ENCODE measurements around the gene MAP3K14.
"Not testable (repeated sequence)": the region's sequence is repeated elsewhere in the genome, so short reads cannot be mapped to it uniquely, and the experiment has no call there.

MAP3K14 gene

DNA sequence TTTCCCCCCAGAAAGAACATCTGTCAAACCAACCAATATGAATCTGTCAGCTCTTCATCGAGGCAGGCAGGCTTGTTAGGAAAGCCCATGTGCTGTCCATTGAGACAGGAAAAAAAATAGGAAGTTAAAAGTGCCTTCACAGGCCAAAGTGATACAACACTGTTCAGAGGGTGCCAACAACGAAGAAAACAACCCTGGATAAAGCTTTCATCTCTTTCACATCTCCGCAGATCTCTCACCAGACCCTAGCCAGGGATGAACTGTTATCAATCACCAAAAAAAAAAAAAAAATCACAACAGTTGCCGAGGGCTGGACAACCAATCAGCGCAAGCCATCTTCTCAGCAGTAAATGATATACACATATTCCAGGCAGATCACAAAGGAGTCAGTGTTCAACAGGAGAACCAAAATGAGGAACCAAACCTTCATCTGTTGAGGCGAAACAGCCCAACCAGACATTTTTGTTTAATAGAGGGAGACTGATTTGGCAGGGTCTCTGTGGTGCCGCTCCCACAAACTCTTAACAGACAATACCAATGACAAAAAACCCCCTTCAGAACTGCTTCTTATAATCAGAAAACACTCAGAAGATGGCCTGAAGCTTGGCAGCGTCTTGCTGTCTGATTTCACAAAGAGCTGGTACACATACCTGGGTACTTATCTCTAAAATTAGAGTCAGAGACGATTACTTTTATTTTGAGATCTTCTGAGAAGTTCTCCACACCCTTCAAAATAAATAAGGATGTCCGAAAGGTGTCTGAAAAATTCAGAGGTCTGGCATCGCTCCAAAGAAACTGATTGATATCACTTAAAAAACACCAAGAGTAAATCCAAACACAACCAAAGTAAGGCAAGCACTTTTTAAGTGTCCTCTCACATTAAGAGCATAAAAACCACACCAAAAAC is 1.8 kb downstream of the MAP3K14 start:
- DNase-seq = no peak

DNA sequence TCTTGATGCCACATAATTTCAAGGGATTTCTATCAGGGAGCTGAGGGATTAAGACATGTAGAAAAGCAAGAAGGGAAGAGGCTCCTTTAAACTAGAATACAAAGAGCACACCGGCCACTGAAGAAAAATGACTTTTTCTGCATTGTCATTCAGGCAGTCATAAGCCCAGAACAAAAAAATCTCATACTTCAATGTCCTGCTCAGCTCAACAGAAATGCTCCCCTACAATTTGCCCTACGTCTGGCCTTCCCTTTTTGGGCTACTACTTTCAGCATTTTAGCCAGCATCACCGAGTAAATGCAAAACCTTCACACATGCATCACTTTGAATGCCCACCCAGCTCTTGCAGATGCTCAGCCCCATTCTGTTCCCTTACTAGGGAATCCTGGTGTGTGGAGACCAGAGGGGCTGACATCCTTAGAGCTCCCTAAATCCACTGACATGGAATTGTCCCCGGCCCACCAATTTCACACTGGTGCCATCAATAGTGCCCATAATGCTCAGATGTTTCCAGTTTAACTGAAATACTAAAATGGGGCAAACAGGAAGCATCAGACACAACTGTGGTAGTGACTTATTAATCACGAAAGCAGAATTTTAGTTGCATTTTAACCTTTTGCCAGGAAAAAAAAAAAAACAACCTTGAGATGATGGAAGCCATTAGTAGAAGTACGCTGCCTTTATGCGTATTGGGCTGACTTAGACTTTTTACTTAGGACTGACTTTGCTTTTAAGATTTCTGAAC is 2.7 kb downstream of the MAP3K14 start:
- DNase-seq = no peak

DNA sequence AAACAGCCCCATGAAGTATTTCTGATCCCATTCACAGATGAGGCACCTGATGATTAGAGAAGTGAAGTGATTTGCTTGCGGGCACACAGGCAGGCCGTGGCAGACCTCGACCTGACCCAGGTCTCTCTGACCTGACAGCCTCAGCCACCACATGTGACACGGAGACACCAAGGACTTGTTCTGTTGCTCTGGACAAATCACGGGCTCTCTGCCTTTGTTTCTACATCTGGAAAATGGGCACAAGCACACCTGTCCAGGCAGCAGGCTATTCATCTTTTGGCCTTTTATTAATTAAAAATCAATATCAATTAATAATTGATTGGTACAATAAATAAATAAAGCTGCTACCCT is 3.4 kb downstream of the MAP3K14 start:
- no peak for DNase-seq

DNA sequence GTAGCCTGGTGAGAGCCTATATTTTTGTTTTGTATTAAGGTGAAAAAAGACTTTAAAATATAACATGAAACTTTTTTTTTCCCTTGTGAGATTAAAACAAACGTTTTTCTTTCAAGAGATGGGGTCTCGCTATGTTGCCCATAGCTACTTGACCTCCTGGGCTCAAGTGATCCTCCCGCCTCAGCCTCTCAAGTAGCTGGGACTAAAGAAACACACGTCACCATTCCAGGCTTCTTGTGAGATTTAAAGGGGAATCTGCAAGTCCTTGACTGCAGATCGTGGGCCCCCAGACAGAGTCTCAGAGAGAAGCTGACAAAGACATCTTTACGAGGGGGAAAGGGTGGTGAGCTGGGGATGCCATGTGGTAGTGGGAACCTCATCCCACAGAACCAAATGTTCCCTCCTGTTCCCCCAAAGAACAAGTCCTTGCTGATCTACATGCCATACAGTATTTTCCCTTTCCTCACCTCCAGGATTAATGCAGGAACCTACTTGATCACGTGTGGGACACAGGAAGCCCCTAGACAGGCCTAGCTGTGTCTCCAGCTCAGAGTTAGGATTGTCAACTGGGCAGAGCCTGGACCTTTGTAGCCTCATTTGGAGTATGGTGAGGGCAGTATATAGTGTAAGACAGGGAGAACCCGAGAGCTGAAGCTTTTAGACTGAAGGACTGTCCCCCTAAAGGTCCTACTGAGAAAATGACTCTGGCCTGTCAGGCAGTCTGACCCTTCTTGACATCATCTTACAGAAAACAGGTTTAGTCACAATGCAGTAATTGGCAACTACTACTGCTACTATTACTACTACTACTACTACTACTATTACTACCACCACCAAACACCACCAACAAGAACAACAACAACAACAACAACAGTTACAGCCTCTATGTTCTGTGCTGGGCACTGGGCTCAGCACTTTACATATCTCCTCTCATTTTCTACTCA is 4.1 kb downstream of the MAP3K14 start:
- DNase-seq = no peak

DNA sequence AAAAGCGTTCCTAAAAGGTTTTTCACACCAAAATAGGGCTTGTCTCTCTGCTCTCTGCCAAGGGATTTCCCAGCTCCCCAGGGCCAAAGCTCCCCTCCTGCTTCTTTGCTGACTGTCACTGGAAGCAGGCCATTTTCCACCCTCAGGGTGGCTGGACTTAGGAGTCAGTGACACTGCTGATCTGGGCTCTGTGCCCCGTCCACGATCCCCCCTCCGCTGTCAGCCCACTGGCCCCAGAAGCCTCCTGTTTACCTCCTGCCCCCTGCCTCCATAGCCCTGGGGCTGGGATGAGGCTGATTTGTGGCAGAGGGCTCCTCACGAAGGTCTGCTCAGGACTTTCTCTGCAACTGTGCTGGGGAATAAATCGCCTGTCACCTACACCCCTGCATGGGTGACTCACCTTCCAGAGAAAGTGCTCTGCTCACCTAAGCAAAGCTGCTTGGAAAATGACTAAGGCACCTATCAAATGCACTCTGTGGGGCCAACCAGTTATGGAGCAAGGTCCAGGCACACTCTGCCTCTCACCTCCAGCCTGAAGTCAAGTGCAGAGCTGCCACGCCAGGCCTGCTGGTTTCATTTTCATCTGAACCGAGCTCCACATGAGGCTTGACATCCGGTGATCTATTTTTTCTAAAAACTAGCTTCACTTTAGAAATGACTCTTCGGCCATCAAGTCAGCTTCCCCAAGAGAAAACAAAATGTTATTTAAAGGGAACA is 4.9 kb downstream of the MAP3K14 start:
- no peak for DNase-seq

DNA sequence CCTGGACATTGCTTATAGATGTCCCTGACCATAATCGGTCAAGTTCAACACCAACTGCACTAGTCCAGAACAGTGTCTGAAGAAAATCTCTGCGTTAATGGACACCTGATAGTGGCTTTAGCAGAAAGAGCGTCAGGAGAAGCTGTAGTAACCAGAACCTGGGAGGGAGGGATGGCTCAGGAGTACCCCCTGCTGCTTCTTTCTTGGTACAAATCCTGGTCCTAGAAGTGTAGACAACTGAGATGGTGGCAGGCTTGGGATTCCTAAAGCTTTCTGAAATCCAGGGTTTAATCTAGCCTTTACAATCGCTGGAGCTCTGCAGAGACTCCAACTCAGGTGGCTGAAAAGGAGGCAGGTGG is 5.4 kb downstream of the MAP3K14 start:
- no peak for DNase-seq

DNA sequence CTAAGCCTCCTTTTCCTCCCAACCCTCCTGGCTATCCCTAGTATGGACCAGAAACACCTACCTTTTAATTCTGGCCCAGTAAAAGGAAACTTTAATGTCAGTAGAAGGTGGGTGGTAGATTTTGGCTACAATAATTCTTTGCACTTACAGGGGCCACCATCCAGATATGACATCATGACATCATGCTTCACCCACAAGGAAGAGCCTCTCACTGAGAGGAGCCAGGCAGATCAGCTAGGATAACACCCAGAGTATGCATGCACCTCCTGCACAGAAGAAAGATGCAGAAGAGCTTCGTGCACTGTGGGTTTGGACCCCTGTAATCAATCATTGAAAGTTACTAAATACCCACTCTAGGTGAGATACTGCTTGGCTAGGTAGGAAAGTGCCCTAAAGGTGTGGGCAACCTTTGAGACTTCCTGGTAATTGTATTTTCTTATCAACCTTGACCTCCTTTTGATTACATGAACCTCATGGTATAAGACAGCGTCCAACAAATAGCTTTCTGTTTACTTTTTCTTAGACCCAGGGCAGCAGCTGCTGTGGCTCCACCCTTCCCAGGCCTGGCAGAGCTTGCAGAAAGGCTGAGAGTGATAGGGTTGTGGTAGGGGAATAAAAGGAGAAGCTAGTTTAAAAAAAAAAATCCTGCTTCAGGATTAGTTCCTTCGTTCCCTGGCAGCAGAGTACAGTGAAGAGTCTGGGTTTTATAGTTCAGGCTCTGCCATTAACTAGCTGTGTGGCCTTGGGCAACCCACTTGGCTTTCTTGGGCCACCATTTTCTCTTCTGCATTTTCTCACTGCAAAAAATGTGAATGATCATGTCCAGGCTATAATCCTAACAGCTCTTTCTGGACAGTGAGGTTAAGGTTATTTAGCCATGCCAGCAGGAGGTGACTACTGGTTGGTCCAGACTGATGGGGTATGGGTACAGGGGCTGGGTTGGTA is 6.2 kb downstream of the MAP3K14 start:
- no peak for DNase-seq

DNA sequence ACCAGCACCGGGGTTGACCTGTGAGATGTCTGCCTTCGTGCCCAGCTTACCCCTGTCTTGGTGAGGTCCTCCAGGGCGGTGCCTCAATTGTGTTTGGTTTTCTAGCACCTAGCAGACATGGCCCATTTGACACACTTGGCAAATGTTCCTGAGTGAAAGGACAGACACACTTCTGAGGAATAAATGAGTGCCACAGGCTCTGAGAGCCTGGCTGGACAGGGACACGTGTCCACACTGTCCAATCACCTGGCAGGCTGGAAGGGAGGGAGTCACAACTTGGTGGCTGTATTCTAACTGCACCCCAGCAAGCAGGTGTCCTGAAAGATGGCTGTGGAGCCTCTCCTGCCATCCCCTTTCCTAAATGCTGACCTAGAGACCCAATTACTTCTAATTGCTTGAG is 7.4 kb downstream of the MAP3K14 start:
- no peak for DNase-seq

DNA sequence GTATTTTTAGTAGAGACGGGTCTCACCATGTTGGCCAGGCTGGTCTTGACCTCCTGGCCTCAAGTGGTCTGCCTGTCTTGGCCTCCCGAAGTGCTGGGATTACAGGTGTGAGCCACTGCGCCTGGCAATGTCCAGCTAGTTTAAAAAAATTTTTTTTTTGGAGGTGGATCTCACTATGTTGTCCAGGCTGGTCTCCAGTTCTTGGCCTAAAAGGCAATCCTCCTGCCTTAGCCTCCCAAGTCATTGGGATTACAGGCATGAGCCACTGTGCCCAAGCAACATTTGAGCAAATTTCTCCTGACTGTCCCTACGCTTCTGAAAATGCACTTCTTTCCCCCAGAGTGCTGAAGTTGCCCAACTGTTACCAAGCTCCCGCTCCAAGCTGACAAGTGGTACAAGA is 8.0 kb downstream of the MAP3K14 start:
- no peak for DNase-seq

DNA sequence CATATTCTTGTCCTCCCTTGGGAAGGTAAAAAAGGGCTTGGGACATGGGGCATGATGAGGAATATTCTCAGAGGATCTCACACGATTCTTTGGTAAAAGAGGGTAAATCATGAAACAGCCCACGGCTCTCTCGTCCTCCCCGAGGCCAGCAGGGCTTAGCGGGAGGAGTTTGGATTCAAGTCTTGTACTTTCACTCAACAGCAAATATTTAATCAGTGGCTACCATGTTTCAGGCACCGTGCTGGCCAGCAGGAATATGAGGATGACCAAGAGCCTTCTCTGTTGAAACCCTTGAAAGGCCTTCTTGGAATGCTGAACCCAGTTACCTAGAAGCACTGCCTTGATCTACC is 8.8 kb downstream of the MAP3K14 start:
- DNase-seq = no peak

DNA sequence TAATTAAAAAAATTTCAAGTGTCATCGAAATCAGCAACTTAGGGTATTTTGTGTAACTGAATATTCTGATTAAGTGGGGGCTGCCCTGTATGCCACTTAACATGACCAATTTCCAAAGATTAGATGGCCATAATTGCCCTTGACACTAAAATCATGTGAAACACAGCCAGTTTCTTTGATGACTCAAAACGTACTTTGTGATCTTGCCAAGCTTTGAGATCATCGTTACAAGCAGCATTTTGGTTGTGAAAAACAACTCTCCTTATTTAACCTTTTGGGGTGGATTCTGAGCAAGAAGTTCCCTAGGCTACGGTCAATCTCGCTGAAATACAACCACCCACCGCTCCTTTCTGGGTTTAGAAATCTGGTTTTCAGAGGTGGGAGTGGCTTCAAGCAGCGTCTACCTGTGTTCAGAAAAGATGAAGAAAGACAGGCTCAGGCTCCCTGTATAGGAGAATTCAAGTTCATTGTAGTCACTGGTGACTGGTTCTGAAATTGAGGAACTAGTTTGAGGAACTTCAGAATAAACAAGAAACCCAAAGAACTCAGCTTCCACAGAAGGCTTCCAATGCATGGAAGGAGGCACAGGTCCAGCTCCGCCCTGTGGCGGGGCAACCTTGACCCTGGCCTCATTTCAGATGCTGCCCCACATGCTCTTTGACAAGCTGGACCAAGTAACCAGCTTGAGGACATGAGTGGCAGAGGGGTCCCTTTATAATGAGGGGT is 9.4 kb downstream of the MAP3K14 start:
- DNase-seq = no peak

DNA sequence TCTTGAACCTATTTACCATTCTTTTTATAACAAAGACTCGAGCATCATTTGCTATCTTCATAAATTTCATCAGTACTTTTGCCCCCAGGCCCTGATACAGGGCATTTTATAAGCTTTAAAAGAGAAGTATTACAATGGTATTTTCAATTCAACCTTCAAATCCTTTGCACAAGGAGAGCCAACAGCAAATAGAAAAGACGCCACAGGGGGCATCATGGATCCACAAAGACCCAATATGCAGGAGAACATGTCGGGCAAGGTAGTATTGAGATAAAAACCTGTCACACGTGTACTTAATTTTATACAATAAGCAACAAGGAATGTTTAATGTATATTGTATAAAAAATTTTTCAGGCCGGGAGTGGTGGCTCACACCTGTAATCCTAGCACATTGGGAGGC is 10.2 kb downstream of the MAP3K14 start:
- DNase-seq = no peak

DNA sequence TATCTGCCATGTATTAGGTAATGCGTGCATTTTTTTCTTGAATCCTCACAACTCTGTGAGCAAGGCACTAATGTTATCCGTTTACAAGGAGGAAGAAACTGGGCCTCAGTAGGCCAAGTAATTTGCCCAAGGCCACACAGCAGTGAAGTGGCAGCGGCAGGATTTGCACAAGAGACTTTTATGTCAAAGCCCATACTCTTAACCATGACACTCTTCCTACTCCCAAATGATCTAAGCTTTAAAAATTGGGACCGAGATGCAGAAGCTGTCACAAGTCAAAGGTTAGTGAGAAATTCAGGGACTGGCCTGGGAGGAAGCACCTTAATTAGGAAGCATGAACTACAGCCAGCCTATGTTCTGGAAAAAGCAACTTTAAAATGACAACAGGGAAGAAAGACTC is 10.7 kb downstream of the MAP3K14 start:
- no peak for DNase-seq

DNA sequence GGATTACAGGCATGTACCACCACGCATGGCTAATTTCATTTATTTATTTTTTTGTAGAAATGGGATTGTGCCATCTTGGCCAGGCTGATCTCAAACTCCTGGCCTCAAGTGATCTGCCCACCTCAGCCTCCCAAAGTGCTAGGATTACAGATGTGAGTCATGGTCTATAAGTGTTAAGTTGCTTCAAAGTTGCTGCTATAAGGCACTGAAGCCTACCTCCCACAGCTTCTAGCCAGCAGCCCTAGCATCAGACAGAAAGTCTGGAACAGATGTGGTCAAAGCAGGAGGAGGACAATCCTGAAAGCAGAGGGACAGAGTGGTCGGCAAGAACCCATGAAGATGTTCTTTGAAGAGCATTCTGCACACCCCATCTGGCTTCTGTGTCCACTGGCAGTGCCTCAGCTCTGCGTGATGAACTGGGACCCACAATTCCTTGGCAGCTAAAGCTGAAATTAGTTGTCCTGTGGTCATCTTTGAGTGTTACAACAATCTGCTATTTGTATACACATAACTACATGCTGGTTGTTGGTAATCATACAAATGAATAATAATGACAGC is 11.2 kb downstream of the MAP3K14 start:
- no peak for DNase-seq

DNA sequence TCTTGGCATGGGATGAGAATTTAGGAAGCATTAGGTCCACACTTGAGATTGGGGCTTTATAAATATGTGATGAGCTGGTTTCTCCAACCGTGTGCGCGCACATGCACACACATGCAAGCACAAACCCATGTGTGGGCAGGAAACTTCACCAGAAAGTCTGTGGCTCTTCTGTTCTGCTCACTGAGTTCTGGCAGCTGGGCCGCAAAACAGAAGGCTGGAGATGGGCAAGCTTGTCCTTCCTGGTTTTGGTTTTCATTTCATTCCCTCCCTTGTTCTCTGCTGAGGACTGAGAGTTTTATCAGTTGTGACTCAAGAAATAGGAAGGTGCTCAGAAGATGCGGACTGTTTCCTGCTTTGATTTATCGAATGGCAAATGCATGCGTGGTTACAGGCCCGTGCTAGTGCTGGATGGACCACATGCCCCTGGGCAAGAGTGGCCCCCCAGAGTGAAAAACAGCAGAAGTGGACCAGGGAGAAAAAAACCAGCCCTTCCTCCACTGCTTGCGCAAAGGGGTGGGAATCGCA is 14.1 kb downstream of the MAP3K14 start:
- DNase-seq = no peak

DNA sequence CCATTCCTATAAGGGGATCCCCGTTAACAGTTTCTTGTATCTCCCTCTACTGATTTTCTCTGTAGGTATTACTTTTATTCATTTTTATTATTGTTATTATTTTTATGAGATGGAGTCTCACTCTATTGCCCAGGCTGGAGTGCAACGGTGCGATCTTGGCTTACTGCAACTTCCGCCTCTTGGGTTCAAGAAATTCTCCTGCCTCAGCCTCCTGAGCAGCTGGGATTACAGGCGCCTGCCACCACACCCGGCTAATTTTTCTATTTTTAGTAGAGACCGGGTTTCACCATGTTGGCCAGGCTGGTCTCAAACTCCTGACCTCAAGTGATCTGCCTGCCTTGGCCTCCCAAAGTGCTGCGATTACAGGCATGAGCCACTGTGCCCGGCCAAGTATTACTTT is 14.6 kb downstream of the MAP3K14 start:
- not testable (repeated sequence) for DNase-seq

DNA sequence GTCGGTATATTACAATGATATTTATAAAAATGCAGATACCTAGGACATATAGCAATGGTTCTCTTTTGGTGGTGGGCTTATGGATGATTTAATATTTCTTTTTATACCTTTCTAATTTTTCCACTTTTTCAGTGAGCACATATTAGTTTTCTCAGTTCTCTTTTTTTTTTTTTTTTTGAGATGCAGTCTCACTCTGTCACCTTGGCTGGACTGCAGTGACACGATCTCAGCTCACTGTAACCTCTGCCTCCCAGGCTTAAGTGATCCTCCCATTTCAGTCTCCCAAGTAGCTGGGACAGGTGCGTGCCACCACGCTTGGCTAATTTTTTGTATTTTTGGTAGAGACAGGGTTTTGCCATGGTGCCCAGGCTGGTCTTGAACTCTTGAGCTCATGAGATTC is 15.1 kb downstream of the MAP3K14 start:
- no peak for DNase-seq

DNA sequence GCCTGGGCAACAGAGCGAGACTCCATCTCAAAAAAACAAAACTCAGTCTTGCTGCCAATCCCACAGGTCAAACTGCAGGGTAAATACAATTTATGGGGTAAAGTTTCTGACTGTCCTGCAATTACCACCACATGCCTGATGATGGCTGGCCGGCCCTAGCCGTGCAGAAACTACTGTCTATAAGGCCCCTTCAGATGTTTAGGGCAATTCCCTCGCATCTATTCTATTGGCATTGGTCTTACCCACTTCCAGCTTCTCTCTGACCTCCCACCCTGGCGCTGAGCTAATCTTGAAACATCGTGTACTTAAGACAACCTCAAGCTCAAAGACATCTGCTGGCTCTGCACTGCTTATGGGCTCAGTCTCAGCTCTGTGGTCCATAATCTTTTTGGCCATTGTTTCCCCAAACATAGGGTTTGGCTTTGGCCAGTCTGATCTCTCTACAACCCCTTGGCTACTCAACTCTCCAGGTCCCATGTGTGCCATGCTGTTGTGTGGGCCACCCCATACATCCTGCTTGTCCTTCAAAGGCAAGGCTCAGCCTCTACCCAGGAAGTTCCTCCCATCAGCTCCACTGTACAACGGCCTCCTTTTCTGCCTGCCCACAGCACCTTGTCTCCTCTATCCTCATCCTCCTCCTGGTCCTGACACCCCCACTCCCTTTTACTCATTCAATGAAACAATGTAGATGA is 16.6 kb downstream of the MAP3K14 start:
- DNase-seq = no peak

DNA sequence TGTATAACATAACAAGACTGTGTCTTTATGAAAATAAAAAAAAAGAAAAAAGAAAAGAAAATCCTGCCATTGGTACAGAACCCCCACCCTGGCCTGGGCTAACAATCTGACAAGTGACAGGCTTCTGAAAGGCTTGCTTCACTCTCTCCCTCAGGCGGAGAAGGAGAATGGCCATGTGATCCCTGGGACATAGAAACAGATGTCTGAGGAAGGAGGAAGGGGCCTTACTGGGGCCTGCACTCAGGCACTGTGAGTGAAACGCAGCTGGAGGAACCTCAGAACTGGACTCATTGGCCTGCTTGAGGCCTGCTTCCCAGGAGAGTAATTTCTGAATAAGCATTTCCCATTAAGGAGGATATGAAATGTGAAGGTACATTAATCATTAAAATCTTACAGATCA is 17.5 kb downstream of the MAP3K14 start:
- no peak for DNase-seq
